OCI-LY7 (cell line): ENCODE measurements around the gene AGXT2. TPM values are rescaled to one million over a fixed set of nuclear protein-coding genes. Genes with fewer than 3 reads are reported as not detected.

Experiments used
- BruUV-seq: library from RNA; stranded (reverse); fragments of 400-500 nt; replicated peaks from 2 replicates; lab custom pipeline; 2021; lab: Mats Ljungman, UMichigan
- CTCF ChIA-PET: fragments of 300-600 bp; sonication (Branson Sonifier 250); formaldehyde crosslinking; loops from one replicate; lab custom pipeline; 2022; ENCODE audit warnings: antibody characterized with exemption; ENCODE audit not compliant: unreplicated experiment; lab: Charles Lee
- POLR2A ChIA-PET: fragments of 300-600 bp; sonication (Branson Sonifier 250); formaldehyde crosslinking; loops from one replicate; lab custom pipeline; 2022; ENCODE audit warnings: antibody characterized with exemption; lab: Charles Lee
- DNase-seq: peaks from one replicate; pipeline ENCODE4 v3.0.0-alpha.2; 2015; ENCODE audit warnings: low spot score
- H2AFZ ChIP-seq: fragments of 200-600 bp; sonication (generic), shearing (Covaris generic); 2 replicates; pipeline ENCODE4 v1.6.1; 2014; ENCODE audit warnings: mild to moderate bottlenecking, antibody characterized with exemption, low read length, moderate library complexity
- H3K27ac ChIP-seq: fragments of 200-600 bp; sonication (generic); 2 replicates; pipeline ENCODE4 v1.5.1; 2014; ENCODE audit warnings: mixed run types, low read depth, mild to moderate bottlenecking, moderate library complexity, low read length, inconsistent platforms; ENCODE audit not compliant: poor library complexity, severe bottlenecking
- H3K36me3 ChIP-seq: fragments of 200-600 bp; sonication (generic); 2 replicates; pipeline ENCODE4 v1.6.1; 2014; ENCODE audit warnings: mild to moderate bottlenecking, antibody characterized with exemption, low read length, moderate library complexity, mixed read lengths; ENCODE audit not compliant: insufficient read depth
- H3K4me1 ChIP-seq: fragments of 200-600 bp; sonication (generic); 2 replicates; pipeline ENCODE4 v1.5.1; 2014; ENCODE audit warnings: mild to moderate bottlenecking, low read length; ENCODE audit not compliant: insufficient read depth, poor library complexity, severe bottlenecking
- H3K4me2 ChIP-seq: fragments of 200-600 bp; sonication (generic); 2 replicates; pipeline ENCODE4 v1.6.1; 2014; ENCODE audit warnings: mild to moderate bottlenecking, low read length
- H3K4me3 ChIP-seq: fragments of 200-600 bp; sonication (generic); 2 replicates; pipeline ENCODE4 v1.5.1; 2014; ENCODE audit warnings: mild to moderate bottlenecking, low read depth, low read length; ENCODE audit not compliant: poor library complexity, severe bottlenecking
- H3K79me2 ChIP-seq: fragments of 200-600 bp; sonication (generic); 2 replicates; pipeline ENCODE4 v1.6.1; 2016; ENCODE audit warnings: low read depth, mild to moderate bottlenecking, low read length, moderate library complexity, mixed read lengths; ENCODE audit not compliant: insufficient read depth
- H3K9me2 ChIP-seq: fragments of 200-600 bp; sonication (generic); 2 replicates; pipeline ENCODE4 v1.6.1; 2016; ENCODE audit warnings: mild to moderate bottlenecking, low read length, mixed read lengths; ENCODE audit not compliant: insufficient read depth
- H3K9me3 ChIP-seq: fragments of 200-600 bp; sonication (generic); 2 replicates; pipeline ENCODE4 v1.6.1; 2014; ENCODE audit warnings: mild to moderate bottlenecking, mixed run types, low read length, mixed read lengths
- H4K20me1 ChIP-seq: fragments of 200-600 bp; sonication (generic); 2 replicates; pipeline ENCODE4 v1.6.1; 2014; ENCODE audit warnings: mild to moderate bottlenecking, antibody characterized with exemption, low read length, moderate library complexity, mixed read lengths; ENCODE audit not compliant: insufficient read depth
- CTCF ChIP-seq: fragments of 200-600 bp; sonication (generic); conservative IDR thresholded peaks from 2 replicates; pipeline ENCODE4 v1.5.1; 2014; ENCODE audit warnings: mild to moderate bottlenecking, antibody characterized with exemption, low read length, moderate library complexity, mixed read lengths
- EZH2phosphoT487 ChIP-seq: fragments of 200-600 bp; sonication (generic); IDR thresholded peaks from 2 replicates; pipeline ENCODE4 v1.6.1; 2018; ENCODE audit warnings: low read depth, borderline replicate concordance, mild to moderate bottlenecking, mixed run types, antibody characterized with exemption, low read length, moderate library complexity, mixed read lengths
- intact Hi-C: fragments of 100-400 bp; cut with micrococcal nuclease; formaldehyde crosslinking; loops from one replicate; pipeline ENCODE4 v1.10.0; 2022; ENCODE audit not compliant: unreplicated experiment
- total RNA-seq, 2 experiments: library from RNA; depleted of rRNA in 1 of 2; stranded (reverse); fragments of >200 nt in 1 of 2; shearing (Covaris generic) in 1 of 2; gene quantifications; 2 replicates each; pipeline ENCODE4 v1.2.3, GENCODE V29; 2014 to 2022

The AGXT2 gene
- total RNA-seq, 2 experiments from 2014 or later: not detected

GRCh38 chr5:35026280-35026840, 21.4 kb downstream of the AGXT2 start:
- no peak for DNase-seq
- H3K4me3 ChIP-seq: no peak overlapping the region
- H3K36me3 ChIP-seq: no peaks in the 10 kb centered on the region
- intact Hi-C loops: no loop called here
- no peak overlapping the region for H3K4me2 ChIP-seq
- no TSS peak for BruUV-seq
- H3K27ac ChIP-seq: no peak overlapping the region
- CTCF ChIA-PET: interaction anchor here (0.7 kb wide), 1 partner anchor 23 kb away, joined by 3 read pairs; no protein-coding TSS in a partner anchor
- H4K20me1 ChIP-seq: no peaks in the 10 kb centered on the region
- no peaks in the 10 kb centered on the region for H3K9me2 ChIP-seq
- H2AFZ ChIP-seq: no peak overlapping the region
- H3K9me3 ChIP-seq: no peaks in the 10 kb centered on the region
- no peaks in the 10 kb centered on the region for H3K4me1 ChIP-seq
- H3K79me2 ChIP-seq: no peaks in the 10 kb centered on the region
- no peak for TF ChIP-seq CTCF
- TF ChIP-seq EZH2phosphoT487: no peak
- POLR2A ChIA-PET: interaction anchor here (0.7 to 1.2 kb wide), 3 partner anchors 12 to 535 kb away, joined by 3 to 5 read pairs (median 3); no protein-coding TSS in a partner anchor

- ChIA-PET CTCF (no interaction called here), POLR2A (no interaction called here)
- Histone ChIP-seq H3K4me3 (no peak overlapping the region), H3K4me1 (no peaks in the 10 kb centered on the region), H3K36me3 (no peaks in the 10 kb centered on the region), H3K9me3 (no peaks in the 10 kb centered on the region), H3K79me2 (no peaks in the 10 kb centered on the region), H3K27ac (no peak overlapping the region), H3K9me2 (no peaks in the 10 kb centered on the region), H3K4me2 (no peak overlapping the region), H2AFZ (no peak overlapping the region), H4K20me1 (no peaks in the 10 kb centered on the region)
- intact Hi-C loops: no loop called here
- DNase-seq: no peak
- no TSS peak for BruUV-seq
- TF ChIP-seq EZH2phosphoT487 (no peak), CTCF (no peak)
Measured at GRCh38 chr5:35024911-35025510, 22.7 kb downstream of the AGXT2 start.
